ENCODE results near the gene SMG1.

Gene SMG1

DNA sequence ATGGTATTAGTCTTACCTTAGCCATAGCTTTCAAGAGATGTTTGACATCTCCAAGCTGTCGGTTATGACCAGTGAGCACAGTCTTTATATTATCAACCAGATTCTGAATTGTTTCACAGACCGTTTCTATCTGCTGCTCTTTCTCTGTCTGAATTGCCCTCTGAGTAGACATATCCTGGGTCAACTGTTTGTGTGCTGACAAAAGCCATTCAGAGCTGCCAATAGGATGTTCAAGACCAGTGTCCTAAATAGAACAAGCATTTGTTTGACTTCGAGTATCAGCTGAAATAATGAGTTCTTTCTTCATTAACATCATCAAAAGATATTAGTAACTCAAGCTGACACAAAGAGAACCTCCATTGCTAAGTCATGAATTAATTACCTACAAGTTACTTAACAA, 109.9 kb downstream of the SMG1 start:
- Histone ChIP-seq H3K27ac (ENCODE audit: low read length) (no peak overlapping the region), H3K4me3 (ENCODE audit: low read length) (no peak overlapping the region), H3K9me3 (ENCODE audit: control insufficient read depth, insufficient read depth, low read length) (no peaks in the 10 kb centered on the region), H3K4me1 (ENCODE audit: control insufficient read depth, insufficient read depth, low read length) (no peaks in the 10 kb centered on the region), H3K27me3 (ENCODE audit: control insufficient read depth, insufficient read depth, low read length) (no peaks in the 10 kb centered on the region), H3K36me3 (ENCODE audit: control insufficient read depth, insufficient read depth, low read length) (peaks cover 15% of the 10 kb centered on the region; the same call in 1 of the 2 replicates)
- no peak for DNase-seq (ENCODE audit: low read depth, low spot score)
- WGBS (ENCODE audit: insufficient coverage, insufficient read length) = no CpG with 5 or more reads among the region's 3 CpGs

GRCh38 chr16:18811925-18812324, 114.3 kb downstream of the SMG1 start:
- peaks cover 23% of the 10 kb centered on the region; the same call in 1 of the 2 replicates for H3K36me3 ChIP-seq (ENCODE audit: control insufficient read depth, insufficient read depth, low read length)
- no peaks in the 10 kb centered on the region for H3K27me3 ChIP-seq (ENCODE audit: control insufficient read depth, insufficient read depth, low read length)
- WGBS (ENCODE audit: insufficient coverage, insufficient read length) = no CpG with 5 or more reads among the region's 3 CpGs
- no peaks in the 10 kb centered on the region for H3K4me1 ChIP-seq (ENCODE audit: control insufficient read depth, insufficient read depth, low read length)
- no peaks in the 10 kb centered on the region for H3K9me3 ChIP-seq (ENCODE audit: control insufficient read depth, insufficient read depth, low read length)
- no peak for DNase-seq (ENCODE audit: low read depth, low spot score)
- no peak overlapping the region for H3K4me3 ChIP-seq (ENCODE audit: low read length)
- H3K27ac ChIP-seq (ENCODE audit: low read length) = no peak overlapping the region

GRCh38 chr16:18809165-18809564, 117.0 kb downstream of the SMG1 start:
- Histone ChIP-seq H3K9me3 (ENCODE audit: control insufficient read depth, insufficient read depth, low read length) (no peaks in the 10 kb centered on the region), H3K27ac (ENCODE audit: low read length) (no peak overlapping the region), H3K27me3 (ENCODE audit: control insufficient read depth, insufficient read depth, low read length) (no peaks in the 10 kb centered on the region), H3K4me1 (ENCODE audit: control insufficient read depth, insufficient read depth, low read length) (no peaks in the 10 kb centered on the region), H3K4me3 (ENCODE audit: low read length) (no peak overlapping the region), H3K36me3 (ENCODE audit: control insufficient read depth, insufficient read depth, low read length) (peaks cover 20% of the 10 kb centered on the region; the same call in 1 of the 2 replicates)
- WGBS (ENCODE audit: insufficient coverage, insufficient read length) = no CpG with 5 or more reads among the region's 13 CpGs
- no peak for DNase-seq (ENCODE audit: low read depth, low spot score)

GRCh38 chr16:18805257-18805773, 120.9 kb downstream of the SMG1 start:
- peaks cover 10% of the 10 kb centered on the region; the same call in 1 of the 2 replicates for H3K36me3 ChIP-seq (ENCODE audit: control insufficient read depth, insufficient read depth, low read length)
- WGBS (ENCODE audit: insufficient coverage, insufficient read length) = no CpG with 5 or more reads among the region's 2 CpGs
- no peak overlapping the region for H3K27ac ChIP-seq (ENCODE audit: low read length)

DNA sequence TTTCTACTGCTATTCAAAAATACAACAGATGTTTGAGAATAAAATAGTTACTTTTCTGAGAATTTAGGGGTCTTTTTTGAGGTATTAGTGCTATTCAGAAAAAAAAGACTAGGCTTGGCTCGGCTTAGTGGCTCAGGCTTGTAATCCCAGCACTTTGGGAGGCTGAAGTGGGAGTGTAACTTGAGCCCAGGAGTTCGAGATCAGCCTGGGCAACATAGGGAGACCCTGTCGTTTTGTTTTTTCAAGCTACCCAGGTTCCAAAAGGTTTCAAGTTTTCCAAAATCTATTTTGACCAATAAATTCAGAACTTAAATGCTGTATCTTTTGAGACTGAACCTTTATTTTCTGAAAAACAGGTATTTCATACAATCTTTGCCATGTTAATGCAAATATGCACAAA, 121.7 kb downstream of the SMG1 start:
- WGBS (ENCODE audit: insufficient coverage, insufficient read length) = no CpG with 5 or more reads among the region's 3 CpGs
- Histone ChIP-seq H3K36me3 (ENCODE audit: control insufficient read depth, insufficient read depth, low read length) (peaks cover 9% of the 10 kb centered on the region; the same call in 1 of the 2 replicates), H3K27ac (ENCODE audit: low read length) (no peak overlapping the region)

More at GRCh38 chr16:18805257-18805773, 120.9 kb downstream of the SMG1 start:
- Histone ChIP-seq H3K4me3 (ENCODE audit: low read length) (no peak overlapping the region), H3K27me3 (ENCODE audit: control insufficient read depth, insufficient read depth, low read length) (no peaks in the 10 kb centered on the region), H3K9me3 (ENCODE audit: control insufficient read depth, insufficient read depth, low read length) (no peaks in the 10 kb centered on the region), H3K4me1 (ENCODE audit: control insufficient read depth, insufficient read depth, low read length) (no peaks in the 10 kb centered on the region)
- DNase-seq (ENCODE audit: low read depth, low spot score) = no peak

DNA sequence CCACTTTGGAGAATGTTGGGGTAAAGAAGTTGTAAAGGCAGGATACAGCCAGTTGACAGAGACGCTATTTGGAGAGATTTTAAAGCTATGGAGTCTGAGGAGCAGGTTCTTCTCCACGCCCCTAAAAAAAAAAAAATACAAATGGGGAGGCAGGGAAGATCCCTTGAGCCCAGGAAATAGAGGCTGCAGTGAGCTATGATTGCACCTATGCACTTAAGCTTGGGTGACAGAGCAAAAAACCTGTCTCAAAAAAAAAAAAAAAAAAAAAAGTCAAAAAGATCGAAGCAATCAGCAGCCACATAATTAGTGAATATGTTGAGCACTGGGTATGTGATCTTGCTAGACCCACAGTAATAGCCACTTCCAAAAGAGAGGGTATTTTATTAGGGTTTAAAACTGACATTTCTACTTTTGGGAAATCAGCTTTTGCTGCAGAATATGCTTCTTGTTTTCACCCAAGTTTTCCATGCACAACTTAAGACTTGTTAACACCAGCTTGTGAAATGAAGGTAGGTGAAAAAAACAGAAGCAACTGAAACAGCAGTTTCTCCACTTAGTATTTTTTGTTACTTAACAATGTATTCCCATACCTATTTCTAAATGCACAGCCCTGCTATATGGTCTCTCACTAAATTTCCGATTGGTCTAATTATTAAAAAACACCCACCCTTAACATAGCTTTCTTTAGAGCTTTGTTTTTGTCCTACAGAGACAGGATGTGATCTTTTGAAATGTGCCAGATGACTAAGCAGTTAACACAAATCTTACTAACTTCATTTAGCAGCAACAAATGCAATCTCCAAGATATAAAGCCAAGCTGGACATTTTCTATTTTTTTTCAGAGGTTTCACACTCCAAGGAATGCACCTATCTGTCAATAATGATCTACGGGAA, 122.4 kb downstream of the SMG1 start:
- Histone ChIP-seq H3K27me3 (ENCODE audit: control insufficient read depth, insufficient read depth, low read length) (no peaks in the 10 kb centered on the region), H3K36me3 (ENCODE audit: control insufficient read depth, insufficient read depth, low read length) (peaks cover 2% of the 10 kb centered on the region; the same call in 1 of the 2 replicates), H3K9me3 (ENCODE audit: control insufficient read depth, insufficient read depth, low read length) (no peaks in the 10 kb centered on the region), H3K27ac (ENCODE audit: low read length) (no peak overlapping the region), H3K4me3 (ENCODE audit: low read length) (no peak overlapping the region), H3K4me1 (ENCODE audit: control insufficient read depth, insufficient read depth, low read length) (no peaks in the 10 kb centered on the region)
- no peak for DNase-seq (ENCODE audit: low read depth, low spot score)
- WGBS (ENCODE audit: insufficient coverage, insufficient read length) = no CpG with 5 or more reads among the region's 5 CpGs

More for the DNA sequence above, 121.7 kb downstream of the SMG1 start:
- no peaks in the 10 kb centered on the region for H3K9me3 ChIP-seq (ENCODE audit: control insufficient read depth, insufficient read depth, low read length)
- no peak overlapping the region for H3K4me3 ChIP-seq (ENCODE audit: low read length)
- H3K4me1 ChIP-seq (ENCODE audit: control insufficient read depth, insufficient read depth, low read length) = no peaks in the 10 kb centered on the region
- H3K27me3 ChIP-seq (ENCODE audit: control insufficient read depth, insufficient read depth, low read length) = no peaks in the 10 kb centered on the region
- no peak for DNase-seq (ENCODE audit: low read depth, low spot score)

GRCh38 chr16:18802767-18803343, 123.4 kb downstream of the SMG1 start:
- Histone ChIP-seq H3K4me1 (ENCODE audit: control insufficient read depth, insufficient read depth, low read length) (no peaks in the 10 kb centered on the region), H3K4me3 (ENCODE audit: low read length) (no peak overlapping the region), H3K27me3 (ENCODE audit: control insufficient read depth, insufficient read depth, low read length) (no peaks in the 10 kb centered on the region), H3K27ac (ENCODE audit: low read length) (no peak overlapping the region), H3K9me3 (ENCODE audit: control insufficient read depth, insufficient read depth, low read length) (no peaks in the 10 kb centered on the region), H3K36me3 (ENCODE audit: control insufficient read depth, insufficient read depth, low read length) (no peaks in the 10 kb centered on the region)
- WGBS (ENCODE audit: insufficient coverage, insufficient read length) = no CpG with 5 or more reads among the region's 16 CpGs
- DNase-seq (ENCODE audit: low read depth, low spot score) = no peak

DNA sequence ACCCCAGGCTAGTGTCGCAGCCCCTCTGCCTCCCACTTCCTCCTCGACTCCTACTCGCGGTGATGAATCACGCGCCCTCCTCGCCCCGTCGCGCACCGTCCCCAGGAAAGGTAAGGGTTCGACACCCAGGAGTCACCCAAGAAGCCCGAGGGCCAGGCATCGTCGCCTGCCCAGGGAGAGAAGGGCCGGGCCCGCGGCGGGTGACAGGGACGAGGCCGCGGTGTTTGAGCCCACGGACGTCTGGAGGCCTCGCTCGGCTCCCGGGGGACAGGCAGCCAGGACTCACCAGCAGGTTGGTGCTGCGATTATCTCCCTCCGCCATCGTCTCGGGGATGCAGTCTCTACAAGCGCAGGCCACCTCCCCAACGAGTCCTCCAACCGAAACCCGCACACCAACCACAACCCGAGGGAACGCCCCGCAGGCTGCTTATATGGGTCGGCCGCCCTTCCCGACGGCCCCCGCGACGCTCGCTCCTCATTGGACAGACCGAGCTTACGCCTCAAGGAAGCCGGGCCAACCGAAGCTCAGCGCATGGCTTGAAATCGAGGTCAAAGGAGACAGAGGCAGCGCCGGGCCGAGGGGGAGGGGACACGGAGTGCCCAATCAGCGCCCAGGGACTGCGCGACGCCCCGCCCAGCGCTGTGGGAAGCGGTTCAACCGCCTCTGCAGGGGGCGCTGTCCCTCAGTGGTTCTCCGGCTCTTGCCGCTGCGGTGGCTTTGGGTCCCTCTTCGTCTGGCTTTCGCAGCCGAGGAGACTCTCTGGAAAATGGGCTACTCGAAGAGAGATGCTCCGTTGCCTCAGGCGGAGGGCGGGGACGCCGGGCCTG, 124.8 kb downstream of the SMG1 start, which contains the start of gene ARL6IP1:
ARL6IP1 (minus strand) TSS at position 405 of the 828 bp plus-strand sequence; CDS start at position 322, 83 bp downstream.
- no peaks in the 10 kb centered on the region for H3K9me3 ChIP-seq (ENCODE audit: control insufficient read depth, insufficient read depth, low read length)
- no peak within 1 kb of the TSS for H3K27ac ChIP-seq (ENCODE audit: low read length)
- no CpG with 5 or more reads among the region's 77 CpGs for WGBS (ENCODE audit: insufficient coverage, insufficient read length)
- H3K4me3 ChIP-seq (ENCODE audit: low read length) = peak within 1 kb of the TSS; percentile 85
- H3K27me3 ChIP-seq (ENCODE audit: control insufficient read depth, insufficient read depth, low read length) = no peaks in the 10 kb centered on the region
- no peaks in the 10 kb centered on the region for H3K4me1 ChIP-seq (ENCODE audit: control insufficient read depth, insufficient read depth, low read length)
- peak; percentile 96 for DNase-seq (ENCODE audit: low read depth, low spot score)
- no peaks in the 10 kb centered on the region; the same call in 1 of the 2 replicates for H3K36me3 ChIP-seq (ENCODE audit: control insufficient read depth, insufficient read depth, low read length)

GRCh38 chr16:18800775-18801144, 125.4 kb downstream of the SMG1 start:
- WGBS (ENCODE audit: insufficient coverage, insufficient read length) = no CpG with 5 or more reads among the region's 15 CpGs
- H3K36me3 ChIP-seq (ENCODE audit: control insufficient read depth, insufficient read depth, low read length) = no peaks in the 10 kb centered on the region; the same call in 1 of the 2 replicates
- H3K4me1 ChIP-seq (ENCODE audit: control insufficient read depth, insufficient read depth, low read length) = no peaks in the 10 kb centered on the region
- DNase-seq (ENCODE audit: low read depth, low spot score) = no peak
- no peaks in the 10 kb centered on the region for H3K9me3 ChIP-seq (ENCODE audit: control insufficient read depth, insufficient read depth, low read length)
- H3K27ac ChIP-seq (ENCODE audit: low read length) = no peak overlapping the region
- H3K27me3 ChIP-seq (ENCODE audit: control insufficient read depth, insufficient read depth, low read length) = no peaks in the 10 kb centered on the region
- H3K4me3 ChIP-seq (ENCODE audit: low read length) = peak overlapping the region; percentile 85

DNA sequence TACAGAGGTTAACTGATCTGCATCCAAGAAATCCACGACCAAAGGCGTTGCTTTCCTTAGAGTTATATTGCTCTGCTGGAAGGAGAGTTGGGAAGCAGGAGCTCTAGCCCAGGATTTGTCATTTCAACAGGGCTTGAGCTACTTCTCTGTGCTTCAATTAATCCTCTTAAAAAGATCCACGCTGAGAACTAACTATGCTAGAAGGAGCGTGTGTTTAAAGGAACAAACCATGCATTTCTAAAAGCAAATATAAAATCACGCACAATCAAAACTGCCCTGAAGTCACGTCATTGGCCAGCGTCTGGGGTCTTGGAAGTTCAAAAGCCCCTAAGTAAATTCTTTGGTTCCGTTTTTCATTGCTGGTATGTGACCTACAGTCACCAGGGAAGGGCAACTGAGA, 125.9 kb downstream of the SMG1 start:
- Histone ChIP-seq H3K4me3 (ENCODE audit: low read length) (peak overlapping the region; percentile 85; the same call in 1 of the 2 replicates), H3K27ac (ENCODE audit: low read length) (no peak overlapping the region), H3K36me3 (ENCODE audit: control insufficient read depth, insufficient read depth, low read length) (no peaks in the 10 kb centered on the region; the same call in 1 of the 2 replicates), H3K4me1 (ENCODE audit: control insufficient read depth, insufficient read depth, low read length) (no peaks in the 10 kb centered on the region), H3K9me3 (ENCODE audit: control insufficient read depth, insufficient read depth, low read length) (no peaks in the 10 kb centered on the region), H3K27me3 (ENCODE audit: control insufficient read depth, insufficient read depth, low read length) (no peaks in the 10 kb centered on the region)
- DNase-seq (ENCODE audit: low read depth, low spot score) = no peak
- WGBS (ENCODE audit: insufficient coverage, insufficient read length) = no CpG with 5 or more reads among the region's 8 CpGs
